Stimulated activated CD8-positive, alpha-beta memory T cell treated with anti-CD3 and anti-CD28 coated beads, Interleukin-12 subunit alpha, Interleukin-12 subunit beta, amount 100 ng/mL, for 1 hour (primary cell): ENCODE data around the gene FBXO21.
"Not testable (repeated sequence)": the region's sequence is repeated elsewhere in the genome, so short reads cannot be mapped to it uniquely, and the experiment has no call there.

Experiments used
- DNase-seq: peaks from one replicate; pipeline ENCODE4 v3.0.0-alpha.2; 2020; ENCODE audit warnings: low read depth

FBXO21 gene, protein sequence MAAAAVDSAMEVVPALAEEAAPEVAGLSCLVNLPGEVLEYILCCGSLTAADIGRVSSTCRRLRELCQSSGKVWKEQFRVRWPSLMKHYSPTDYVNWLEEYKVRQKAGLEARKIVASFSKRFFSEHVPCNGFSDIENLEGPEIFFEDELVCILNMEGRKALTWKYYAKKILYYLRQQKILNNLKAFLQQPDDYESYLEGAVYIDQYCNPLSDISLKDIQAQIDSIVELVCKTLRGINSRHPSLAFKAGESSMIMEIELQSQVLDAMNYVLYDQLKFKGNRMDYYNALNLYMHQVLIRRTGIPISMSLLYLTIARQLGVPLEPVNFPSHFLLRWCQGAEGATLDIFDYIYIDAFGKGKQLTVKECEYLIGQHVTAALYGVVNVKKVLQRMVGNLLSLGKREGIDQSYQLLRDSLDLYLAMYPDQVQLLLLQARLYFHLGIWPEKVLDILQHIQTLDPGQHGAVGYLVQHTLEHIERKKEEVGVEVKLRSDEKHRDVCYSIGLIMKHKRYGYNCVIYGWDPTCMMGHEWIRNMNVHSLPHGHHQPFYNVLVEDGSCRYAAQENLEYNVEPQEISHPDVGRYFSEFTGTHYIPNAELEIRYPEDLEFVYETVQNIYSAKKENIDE

DNA sequence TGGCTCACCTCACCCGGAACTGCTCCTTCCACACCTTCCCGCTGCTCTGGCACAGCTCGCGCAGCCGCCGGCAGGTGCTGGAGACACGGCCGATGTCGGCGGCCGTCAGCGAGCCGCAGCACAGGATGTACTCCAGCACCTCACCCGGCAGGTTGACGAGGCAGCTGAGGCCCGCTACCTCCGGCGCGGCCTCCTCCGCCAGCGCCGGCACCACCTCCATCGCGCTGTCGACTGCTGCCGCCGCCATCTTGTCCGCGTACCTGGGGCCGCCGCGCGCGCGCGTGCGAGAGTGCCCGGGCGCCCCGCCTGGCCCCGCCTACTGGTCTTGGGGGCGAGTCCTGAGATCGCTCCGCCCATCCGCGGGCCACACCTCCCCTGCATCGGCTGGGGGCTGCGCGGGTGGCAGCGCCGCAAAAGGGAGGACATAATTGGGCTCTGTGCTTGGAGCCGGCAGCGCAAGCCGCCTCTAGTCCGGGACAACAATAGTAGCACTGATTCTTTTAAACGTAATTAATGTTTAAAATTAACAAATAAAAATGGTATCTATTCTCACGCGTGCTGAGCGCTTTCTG is at the start of gene FBXO21:
Gene FBXO21, minus strand, starts transcription at position 261 of the 572 bp plus-strand sequence. Its CDS starts 14 bp downstream, at position 247.
- DNase-seq = peak; percentile 85

DNA sequence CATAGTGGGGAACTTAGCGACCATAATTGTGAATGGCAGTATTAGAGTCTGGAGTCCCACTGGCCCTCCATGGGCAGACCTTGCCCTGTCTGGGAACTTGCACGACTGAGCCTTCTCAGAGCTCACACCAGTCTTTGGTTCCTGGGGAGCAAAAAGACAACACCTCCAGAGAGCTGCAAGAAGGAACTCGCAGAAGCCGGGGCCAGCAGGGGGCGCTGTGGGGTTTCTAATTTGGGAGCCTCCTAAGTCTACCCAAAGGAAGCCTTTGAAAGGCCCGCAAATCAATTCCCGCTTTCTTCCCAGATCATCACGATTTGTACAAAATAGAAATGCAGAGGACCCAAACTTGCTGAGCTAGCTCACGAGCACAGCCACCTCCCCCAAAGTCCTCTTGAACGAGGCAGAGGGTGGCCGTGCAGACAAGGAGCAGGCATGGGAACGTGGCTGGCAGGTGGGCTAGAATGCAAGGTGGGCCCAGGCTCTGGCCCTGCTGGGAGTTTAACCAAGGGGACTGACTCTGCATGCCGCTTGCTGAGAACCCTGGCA is 46.3 kb upstream of the FBXO21 start:
- peak; percentile 61 for DNase-seq

DNA sequence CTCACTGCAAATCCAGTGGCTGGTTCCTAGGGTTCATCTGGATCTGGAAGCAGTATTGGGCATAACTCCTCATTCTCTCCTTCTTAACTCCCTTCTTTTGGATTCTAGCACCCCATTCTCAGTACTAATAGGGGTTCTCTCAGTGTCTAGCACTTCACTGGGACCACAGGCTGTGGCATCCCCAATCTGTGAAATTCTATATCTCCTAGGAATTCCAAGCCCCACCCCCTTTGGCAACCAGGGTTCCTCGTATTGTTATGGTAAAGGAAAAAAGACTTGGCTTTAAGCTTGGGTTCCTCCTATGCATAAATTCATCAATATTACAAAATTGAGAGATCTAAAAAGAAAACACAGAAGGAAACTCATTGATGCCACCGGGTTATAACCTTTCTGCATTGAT is 45.0 kb upstream of the FBXO21 start:
- DNase-seq = no peak

DNA sequence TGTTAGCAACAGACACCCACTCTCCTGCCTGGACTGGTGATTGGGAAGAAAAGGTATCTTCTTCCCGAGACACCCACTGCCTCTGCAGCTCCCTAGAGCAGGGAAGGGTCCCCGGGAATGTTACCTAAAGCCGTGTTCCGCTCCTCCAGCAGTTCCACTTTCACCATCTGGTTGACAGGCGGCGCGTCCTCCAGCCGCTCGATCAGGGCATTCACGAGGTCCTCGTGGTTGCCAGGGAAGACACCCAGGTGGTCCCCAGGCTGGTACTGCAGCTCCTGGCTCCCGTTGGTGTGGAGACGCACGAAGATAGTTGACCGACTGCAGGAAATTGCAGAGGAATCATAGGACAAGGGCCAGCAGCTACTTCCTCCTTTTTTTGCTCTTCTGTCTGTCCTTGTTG is 44.2 kb upstream of the FBXO21 start:
- DNase-seq = no peak

DNA sequence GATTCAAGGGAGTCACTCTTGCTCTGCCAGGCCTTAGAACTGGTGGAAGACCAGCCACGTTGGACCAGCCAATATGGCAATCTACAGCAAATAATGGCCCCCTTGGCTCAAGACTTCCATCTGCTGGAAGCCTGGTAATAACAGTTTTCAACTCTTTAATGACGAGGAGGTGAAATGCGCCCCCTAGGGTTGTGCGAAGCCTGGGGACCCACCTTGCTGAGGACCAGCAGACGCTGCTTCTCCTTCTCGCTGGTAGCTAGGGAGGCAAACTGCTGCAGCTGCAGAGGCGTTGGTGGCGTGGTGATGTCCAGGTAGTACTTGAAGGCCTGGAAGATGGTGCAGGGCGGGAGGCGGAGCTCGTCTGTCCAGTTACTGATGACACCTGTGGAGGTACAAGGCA is 41.5 kb upstream of the FBXO21 start:
- DNase-seq = no peak

DNA sequence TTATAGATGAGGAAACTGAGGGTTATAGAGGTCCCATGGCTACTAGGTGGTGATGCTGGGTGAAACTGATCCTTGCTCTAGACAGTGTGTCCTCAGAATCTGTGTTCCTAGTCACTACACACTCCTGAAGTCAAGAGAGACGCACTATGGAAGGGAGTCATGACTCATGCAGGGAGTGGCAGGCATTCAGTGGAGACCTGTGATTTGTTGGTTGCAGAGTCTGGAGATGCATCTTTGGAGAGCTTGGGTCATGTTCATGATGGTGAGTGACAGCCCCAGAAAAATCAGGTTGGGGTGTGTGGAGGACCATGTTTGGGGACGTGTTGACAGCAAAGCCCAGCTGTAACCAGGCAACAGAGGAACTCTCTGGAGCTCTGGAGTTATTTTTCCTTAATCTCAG is 38.0 kb upstream of the FBXO21 start:
- DNase-seq = no peak

DNA sequence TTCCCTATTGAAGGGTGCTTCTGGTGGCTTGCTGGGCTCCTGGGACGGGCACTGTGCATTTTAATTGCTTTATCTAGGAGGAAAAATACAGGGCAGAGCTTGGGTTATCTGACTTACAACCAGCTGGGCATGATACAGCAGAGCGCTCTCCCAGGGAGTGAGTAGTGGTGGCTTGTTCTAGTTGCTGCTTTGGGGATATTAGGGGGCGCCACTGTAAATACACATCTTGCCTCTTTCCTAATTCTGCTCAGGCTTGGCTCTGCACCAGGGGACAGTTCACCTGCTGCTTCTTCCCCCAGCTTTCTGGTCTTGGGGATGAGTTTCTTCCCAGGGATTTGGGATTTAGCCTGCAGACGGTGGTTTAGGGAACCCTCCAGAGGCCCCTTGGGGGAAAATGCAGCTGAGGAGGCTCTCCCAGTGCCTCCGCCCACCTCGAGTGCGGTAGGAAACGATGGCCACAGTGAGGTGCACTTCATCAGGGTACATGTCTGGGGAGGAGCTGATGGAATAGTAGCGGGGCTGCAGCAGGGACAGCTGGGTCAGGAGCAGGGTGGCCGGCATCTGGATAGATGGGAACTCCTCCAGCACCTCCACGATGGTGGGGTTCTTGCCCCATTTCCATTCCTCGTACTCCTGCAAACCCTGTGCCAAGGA is 36.9 kb upstream of the FBXO21 start:
- DNase-seq = no peak

DNA sequence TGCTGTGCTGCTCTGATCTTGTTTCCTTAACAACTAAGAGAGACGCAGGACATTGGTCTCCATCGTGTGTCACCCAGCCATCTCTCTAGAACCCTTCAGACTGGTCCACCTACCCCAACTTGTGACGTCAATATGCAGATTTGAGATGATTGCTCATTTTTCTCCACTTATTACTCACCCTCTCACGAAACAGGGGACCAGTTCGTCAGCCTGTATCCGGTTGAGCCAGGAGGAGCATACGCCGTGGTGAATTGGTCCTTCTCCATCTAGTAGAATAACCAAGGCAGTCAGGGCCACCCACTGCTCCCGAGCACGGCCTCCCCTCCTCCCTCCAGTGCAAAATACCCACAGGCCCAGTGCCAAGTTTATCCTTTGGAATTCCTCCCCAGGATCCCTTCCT is 36.2 kb upstream of the FBXO21 start:
- DNase-seq = no peak

DNA sequence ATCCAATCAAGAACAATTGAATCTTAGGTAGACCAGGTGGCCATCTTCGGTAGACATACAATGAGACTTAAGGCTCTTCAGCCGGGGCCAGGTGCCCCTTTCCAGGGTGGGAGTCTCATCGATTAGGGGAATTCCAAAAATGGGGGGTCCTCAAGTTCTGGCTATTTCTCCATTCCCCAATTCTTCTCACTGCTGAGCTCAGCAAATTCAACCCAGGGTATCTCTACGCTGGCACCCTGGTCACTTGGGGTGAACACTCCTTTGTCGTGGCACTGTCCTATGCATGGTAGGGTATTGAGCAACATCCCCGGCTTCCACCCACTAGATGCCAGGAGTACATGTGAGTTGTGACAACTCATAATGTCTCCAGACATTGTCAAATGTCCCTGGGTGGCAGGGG is 34.9 kb upstream of the FBXO21 start:
- no peak for DNase-seq

DNA sequence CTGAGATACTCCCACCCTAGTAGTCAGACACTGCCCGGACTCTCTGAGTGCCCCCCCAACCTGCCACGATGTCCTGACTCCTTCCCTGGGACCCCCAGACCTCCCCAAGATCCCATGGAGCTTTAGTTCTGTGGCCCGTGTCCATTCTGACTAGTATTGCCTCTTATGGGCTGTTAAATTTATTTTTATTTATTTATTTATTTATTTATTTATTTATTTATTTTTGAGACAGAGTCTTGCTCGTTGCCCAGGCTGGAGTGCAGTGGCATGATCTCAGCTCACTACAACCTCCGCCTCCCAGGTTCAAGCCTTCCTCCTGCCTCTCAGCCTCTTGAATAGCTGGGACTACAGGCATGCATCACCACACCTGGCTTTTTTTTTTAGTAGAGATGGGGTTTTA is 30.7 kb upstream of the FBXO21 start:
- not testable (repeated sequence) for DNase-seq

DNA sequence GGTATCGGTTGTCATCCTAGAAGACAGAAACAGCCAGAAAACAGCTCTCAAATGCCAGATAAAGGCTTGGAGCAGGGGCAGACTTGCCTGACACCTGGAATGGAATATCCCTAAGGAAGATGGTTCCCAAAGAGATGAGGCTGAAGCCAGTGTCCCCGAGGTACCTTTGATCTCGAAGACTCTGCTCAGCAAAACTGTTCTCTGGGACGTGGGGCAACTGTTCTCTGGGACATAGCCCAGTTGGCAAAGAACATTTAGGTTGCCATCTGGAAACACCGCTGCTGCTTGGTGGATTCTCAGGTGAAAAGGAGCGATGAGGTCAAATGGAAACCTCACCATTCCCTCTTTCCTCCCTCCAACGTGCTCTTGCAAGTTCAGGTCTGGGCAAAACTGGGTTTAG is 27.9 kb upstream of the FBXO21 start:
- no peak for DNase-seq

DNA sequence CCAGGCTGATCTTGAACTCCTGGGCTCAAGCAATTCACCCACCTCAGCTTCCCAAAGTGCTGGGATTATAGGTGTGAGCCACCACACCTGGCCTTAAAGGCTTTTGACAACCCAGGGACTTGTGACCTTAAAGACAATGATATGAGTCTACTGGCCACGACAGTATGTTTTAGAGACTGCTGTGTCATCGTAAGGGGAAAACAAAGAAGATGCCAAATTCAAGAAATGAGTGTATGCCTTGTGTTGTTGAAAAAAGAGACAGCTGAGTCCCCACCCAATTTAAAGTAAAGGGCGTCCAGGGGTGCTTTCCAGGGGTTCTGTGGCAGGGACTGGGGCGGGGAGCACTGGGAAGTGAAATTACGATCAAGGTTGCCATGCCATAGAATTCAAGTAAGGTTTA is 26.4 kb upstream of the FBXO21 start:
- no peak for DNase-seq

DNA sequence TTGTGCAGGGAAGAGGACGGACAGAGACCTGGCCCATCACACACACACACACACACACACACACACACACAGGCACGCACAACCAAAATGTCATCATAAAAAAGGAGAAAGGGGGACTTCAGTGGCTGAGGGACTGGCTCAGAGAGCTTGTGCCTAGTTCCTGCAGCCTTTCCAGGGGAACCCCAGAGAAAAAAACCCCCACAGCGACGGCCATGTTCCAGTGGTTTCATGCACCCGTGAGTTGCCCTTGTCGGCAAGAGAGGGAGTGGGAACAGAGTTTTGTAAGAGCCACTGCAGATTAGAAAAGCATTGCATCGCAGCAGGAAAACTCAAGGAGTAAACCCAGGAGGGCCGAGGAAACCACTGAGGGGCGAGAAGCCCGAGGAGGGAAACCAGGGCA is 24.5 kb upstream of the FBXO21 start:
- no peak for DNase-seq

DNA sequence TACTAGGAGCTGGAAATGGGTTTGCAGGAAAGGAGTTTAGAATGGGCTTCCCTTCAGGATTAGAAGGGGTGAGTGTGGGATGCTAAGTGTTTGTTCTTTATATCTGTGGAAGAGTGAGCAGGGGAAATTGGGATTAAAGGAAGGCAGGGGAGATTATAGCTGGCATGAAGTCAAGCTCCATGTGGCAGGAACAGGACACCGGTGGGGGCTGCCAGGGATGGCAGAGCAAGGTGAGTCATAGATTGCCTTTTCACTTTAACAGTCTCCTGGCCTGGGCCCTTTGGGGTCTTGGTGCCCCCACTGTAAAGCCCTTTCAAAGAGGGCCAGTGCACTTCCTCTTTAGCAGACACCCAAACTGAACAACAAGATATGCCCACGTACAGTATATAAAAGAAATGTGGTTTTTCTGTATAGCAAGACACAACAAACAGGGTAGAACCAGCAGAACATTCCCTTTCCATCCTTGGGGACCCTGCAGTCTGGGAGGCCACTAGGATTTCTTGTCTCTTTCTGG is 23.1 kb upstream of the FBXO21 start:
- DNase-seq = no peak

DNA sequence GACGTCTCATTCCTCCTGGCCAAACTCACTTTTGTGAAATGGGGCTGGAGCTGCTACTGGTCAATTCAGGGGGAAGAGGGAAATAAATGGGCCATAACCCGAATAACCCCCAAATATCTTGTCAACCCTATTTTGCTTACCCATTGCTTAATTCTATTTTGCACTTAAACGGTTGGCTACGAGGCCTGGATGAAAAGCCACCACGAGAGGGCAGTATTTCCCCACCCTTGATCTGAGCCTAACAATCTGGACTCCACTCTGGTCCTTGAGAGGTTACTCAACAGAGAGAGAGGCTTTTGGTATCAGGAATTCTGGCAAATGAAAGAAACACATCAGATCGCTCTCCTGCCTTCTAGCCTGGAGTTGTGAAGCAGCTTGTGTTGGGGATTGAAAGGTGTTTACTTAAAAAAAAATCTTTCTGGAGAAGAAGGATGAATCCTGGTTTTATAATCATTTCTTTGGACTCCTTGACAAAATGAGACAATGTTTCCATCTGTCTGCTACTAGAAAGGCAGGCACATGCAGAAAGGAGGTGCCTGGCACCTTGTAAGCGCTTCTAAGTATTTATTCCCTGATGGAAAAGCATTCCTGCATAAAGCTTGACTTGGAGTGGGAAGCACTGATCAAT is 22.4 kb upstream of the FBXO21 start:
- DNase-seq = peak; percentile 42

DNA sequence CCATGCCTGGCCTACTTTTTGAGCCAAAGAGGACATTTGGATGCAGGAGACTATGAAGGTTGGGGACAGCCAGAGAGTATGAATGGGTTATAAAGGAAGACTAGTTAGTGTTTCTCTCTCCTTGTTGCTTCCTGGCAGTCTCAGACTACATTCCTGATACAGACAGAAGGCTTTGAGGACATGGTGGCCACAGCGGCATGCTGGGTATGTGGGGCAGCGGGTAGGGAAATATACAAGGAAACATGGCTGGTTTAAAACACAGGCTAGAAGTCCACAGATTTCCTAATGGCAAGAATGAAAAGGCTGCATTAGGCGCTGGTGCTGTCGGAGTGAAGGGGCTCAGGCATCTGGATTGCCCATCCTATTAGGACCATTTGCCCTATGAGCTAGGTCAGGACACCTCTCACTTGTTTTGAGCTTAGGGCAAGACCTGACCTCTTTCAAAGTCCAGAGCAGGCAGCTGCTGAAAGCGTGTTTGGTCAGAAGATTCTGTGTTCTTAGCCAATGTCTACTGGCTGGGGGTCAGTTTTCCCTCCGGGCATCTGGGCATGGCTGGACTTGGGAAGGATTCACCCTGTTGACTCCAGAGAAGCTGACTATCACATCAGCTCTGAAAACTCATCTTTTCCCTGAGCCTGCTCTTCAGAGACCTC is 20.1 kb upstream of the FBXO21 start:
- DNase-seq = no peak

DNA sequence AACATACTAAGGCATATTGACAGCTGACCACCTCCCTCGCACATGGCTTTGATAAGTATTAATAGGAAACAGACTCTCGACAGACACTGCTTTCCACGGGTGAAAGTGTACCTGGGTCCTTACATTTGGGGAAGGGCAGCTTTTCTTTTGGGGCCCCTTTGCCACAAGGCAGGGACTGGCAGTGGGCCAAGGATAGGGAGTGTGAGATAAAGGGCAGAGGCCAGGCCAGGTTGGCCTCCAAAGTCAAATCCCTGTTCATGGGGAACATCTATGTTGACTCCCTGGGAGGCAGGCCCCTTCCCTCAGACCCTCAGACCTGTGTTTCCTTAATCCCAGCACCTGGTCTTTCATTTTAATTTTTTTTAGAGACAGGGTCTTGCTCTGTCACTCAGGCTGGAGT is 19.4 kb upstream of the FBXO21 start:
- no peak for DNase-seq

DNA sequence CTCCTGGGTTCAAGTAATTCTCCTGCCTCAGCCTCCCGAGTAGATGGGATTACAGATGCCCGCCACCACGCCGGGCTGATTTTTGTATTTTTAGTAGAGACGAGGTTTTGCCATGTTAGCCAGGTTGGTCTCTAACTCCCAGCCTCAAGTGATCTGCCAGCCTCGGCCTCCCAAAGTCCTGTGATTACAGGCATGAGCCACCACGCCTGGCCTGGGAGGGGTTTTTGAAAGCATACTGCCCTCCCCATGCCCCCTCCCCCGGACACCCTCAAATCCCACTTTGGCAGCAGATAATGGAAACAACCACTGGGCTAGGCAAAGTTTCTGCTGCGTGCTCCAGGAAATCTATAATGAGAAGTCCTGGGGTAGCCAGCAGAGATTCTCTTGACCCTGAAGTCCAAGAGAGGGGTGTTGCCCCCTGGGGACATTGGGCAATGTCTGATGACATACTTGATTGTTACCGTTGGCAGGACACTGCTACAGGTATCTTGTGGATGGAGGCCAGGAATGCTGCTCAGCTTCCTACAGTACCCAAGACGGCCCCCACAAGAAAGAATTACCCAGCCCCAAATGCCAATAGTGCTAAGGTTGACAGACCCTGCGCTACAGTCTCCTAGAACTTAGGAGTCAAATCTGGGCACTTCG is 18.7 kb upstream of the FBXO21 start:
- DNase-seq = no peak

DNA sequence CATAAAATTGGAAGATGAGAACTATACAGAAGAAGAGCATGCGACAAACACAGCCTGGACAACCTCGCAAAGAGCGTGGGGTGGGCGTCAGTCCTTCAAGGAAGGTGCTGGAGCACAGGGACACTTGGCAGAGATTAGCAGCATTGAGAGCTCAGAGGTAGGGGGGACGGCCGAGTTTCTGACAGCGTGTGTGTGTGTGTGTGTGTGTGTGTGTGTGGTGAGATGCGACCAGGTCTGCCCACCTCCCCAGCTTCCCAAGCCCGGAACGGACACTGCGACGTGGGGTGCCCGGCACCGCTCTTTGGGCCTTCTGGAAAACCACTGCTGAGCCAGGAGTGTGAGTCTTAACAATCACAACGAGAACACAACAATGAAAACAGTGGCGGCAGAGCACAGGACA is 17.9 kb upstream of the FBXO21 start:
- no peak for DNase-seq

DNA sequence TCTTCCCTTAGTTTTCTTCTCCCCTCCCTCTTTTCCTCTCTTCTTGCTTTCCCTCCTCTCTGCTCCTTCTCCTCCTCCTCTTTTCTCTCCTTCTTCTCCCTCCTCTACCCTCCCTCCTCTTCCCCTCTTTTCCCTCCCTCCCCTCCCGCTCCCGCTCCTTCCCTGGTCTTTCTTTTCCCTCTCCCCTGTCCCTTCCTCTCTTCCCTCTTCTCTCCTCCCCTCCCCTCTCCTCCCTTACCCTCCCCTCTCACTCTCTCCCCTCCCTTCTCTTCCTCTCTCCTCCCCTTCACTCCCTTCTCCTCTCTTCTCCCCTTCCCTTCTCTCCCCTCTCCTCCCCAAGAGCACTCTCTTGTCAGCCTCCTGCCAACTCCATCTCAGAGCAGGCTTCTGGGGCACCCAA is 17.4 kb upstream of the FBXO21 start:
- no peak for DNase-seq

DNA sequence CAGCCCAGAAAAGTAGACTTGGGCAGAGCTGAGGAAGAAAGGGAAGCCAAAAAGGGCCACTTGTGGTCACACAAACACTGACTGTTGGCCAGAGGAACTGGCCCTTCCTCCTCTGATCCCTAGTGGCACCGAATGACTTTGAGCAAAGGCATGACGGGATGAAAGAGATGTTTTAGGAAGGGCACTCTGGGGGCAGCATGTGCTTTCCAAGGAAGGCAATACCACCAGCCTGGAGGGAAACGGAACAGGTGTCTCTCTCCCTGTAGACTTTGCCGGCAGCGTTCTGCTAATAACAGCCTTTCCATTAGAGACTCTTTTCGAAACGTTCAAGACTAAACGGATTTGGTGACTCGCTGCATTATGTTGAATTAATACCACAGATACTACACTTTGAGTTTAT is 12.3 kb upstream of the FBXO21 start:
- DNase-seq = no peak
